GM18508 (cell line): Measurements from ENCODE around the gene PLPPR5.
"Not testable (repeated sequence)": the region's sequence is repeated elsewhere in the genome, so short reads cannot be mapped to it uniquely, and the experiment has no call there.

ENCODE experiments used
- ATAC-seq: cut with Tn5 transposase; IDR thresholded peaks from one replicate; pipeline ENCODE4 v1.9.1; 2021; ENCODE audit warnings: moderate number of reproducible peaks; ENCODE audit not compliant: insufficient read depth, unreplicated experiment

Gene PLPPR5

DNA sequence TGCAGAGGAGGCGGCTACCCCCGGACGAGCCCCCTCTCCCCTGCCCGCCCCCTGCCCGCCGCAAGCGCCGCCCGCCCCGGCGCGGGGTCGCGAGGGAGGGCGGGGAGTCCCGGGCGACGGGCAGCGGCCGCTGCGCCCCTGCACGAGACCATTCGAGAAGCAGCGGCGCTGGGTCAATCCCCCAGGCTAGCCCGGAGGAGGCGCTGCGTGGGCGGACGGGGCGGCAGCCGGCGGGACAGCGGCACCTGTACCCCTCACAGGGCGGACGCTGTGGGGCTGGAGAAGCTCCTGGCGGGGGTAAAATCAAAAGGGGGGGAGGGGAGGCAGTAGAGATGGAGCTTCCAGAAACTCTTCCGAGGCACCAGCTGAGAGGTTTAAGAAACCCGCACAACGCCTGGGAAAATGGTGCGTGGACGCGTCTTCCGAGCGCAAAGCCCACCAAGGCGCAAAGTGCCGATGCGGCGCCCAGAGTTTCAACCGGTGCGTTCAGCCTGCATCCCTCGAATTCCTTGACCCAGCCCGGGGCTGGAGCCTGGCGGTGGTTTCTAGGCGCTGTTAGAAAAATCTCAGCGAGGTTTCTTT is at the start of gene PLPPR5:
PLPPR5 (minus strand) TSS at position 1 of the 582 bp plus-strand sequence. CDS start 190 bp downstream, outside the sequence.
- no peak for ATAC-seq

GRCh38 chr1:99051611-99052283 is 47.1 kb upstream of the PLPPR5 start:
- ATAC-seq, result no peak

DNA sequence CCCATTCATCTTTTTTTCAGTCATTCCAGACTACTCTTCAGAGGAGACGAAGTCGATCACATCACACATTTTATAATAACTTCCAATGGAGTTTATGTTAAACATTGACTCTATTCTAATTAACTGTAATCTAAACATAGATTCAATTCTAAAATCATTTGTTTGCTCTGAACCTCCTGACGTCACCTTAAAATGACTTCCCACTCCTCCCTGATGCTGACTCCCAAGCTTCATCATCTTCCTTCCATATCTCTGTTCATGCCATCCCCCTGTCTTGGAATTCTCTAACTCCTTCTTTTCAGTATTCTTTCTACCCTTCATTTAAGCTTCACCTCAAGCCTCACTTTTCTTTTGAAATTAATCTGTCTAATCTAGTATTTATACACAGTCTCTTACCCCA is 45.1 kb upstream of the PLPPR5 start:
- ATAC-seq, result no peak

- ATAC-seq, result not testable (repeated sequence)
Observed at GRCh38 chr1:99036746-99037145, 32.1 kb upstream of the PLPPR5 start.

- no peak for ATAC-seq
Observed at GRCh38 chr1:99018313-99018712, 13.7 kb upstream of the PLPPR5 start.

- no peak for ATAC-seq
Observed at GRCh38 chr1:99017655-99018054, 13.0 kb upstream of the PLPPR5 start.

DNA sequence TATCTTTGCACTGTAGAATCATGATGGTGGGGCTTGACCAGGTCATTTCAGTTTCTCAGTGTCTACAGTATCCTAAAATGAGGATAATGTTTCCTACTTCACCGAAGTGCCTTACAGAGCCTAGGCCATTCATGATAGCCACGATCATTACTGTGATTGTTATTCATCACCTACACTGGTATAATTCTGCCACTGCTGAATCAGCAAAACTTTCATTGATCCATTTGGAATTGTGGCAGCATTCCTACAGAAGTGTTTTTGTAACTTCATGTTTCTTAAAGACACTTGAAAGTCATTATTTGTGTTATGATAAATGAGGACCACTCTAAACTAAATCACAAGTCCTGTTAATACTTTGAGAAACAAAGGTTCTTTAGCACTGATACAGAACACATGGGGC is 6.0 kb upstream of the PLPPR5 start:
- ATAC-seq, result no peak

- no peak for ATAC-seq
Observed at GRCh38 chr1:99007366-99007765, 2.7 kb upstream of the PLPPR5 start.

DNA sequence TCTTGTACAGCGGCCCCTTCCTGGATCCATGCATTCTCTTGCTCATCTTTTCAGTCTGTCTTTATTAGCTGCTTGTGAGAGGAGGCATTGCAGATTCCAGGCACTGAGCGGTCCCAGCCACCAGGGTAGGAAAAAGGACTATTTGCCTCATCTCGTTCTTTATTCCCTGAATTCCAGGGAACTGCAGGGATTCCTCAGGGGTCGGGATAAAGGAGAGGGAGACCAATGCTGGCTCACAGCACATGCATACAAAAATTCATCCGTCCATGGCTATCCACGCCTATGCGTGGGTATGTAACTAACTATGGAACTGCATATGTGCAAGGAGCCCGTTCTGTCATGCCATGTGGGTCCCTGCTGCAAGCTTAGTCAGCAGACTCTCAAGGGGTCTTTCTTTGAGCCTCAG is 879 bp upstream of the PLPPR5 start:
- no peak for ATAC-seq

GRCh38 chr1:99004254-99004860 is 304 bp downstream of the PLPPR5 start:
- ATAC-seq, result no peak

GRCh38 chr1:99003581-99004253 is 944 bp downstream of the PLPPR5 start:
- ATAC-seq, result no peak

GRCh38 chr1:98992844-98993243 is 11.8 kb downstream of the PLPPR5 start:
- ATAC-seq, result no peak

GRCh38 chr1:98991127-98992012 is 13.3 kb downstream of the PLPPR5 start:
- no peak for ATAC-seq

GRCh38 chr1:98989556-98989907 is 15.1 kb downstream of the PLPPR5 start:
- no peak for ATAC-seq

DNA sequence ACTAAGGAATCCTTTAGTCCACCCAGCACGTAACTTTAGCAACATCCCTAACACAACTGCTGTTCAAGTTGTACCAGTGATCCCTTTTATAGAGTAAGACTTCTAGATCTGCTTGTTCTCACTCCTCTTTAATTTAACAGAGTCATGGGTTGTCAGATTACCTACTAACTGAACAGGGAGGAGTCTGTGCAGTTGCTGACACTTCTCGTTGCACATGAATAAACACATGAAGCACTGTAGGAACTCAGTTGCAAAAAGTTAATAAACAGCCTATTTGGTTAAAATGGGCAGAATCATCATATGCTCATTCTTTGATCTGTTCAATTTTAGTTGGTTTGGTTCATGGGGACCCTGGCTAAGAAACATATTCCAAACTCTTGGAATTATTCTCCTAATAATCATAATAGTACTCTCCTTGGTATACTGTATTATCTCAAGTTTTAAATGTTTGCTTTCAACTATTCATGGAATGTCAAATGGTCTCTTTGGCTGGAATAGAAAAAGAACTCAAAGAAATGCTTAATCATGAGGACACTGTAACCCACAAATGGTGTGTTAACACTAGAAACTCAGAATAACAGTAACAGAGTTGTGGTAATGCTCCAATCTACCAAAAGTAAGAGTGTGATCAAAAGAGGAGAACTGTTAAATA is 15.6 kb downstream of the PLPPR5 start:
- ATAC-seq, result peak; percentile 59

DNA sequence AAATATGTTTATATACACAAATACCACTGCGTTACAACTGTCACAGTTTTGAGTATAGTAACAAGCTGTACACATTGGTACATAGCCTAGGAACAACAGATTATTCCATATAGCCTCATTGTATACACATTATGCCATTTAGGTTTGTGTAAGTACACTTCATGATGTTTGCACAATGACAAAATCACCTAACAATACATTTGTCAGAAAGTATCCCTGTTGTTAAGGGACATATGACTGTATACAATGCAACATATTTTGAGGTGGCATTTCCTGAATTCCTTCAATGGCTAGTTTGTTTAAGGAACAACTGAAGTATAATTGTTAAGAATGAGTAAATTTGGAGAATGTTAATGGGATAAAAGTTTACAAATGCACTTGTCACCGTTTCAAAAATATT is 19.0 kb downstream of the PLPPR5 start:
- no peak for ATAC-seq

GRCh38 chr1:98981917-98982513 is 22.6 kb downstream of the PLPPR5 start:
- no peak for ATAC-seq

- no peak for ATAC-seq
Observed at GRCh38 chr1:98979463-98979862, 25.2 kb downstream of the PLPPR5 start.

DNA sequence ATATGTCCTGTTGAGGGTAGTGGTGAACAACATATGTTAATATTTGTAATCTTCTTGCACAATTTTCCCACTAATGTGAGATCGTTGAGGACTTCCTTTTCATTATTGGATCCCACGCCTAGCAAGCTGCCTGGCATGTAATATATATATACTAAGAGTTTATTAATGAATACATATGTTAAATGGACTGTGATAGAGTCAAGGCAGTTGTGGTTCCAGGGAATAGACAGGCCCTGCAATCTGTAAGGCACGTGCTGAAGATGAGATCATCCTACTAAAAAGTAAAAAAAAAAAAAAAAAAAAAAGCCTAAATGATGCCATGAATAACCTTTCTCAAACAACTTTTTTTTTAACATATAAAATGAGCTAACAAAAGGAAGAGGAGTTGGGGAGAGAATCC is 28.9 kb downstream of the PLPPR5 start:
- no peak for ATAC-seq
